HG03457 (cell line): ENCODE measurements around the gene SLC16A3.

Experiments
- ATAC-seq: cut with Tn5 transposase; IDR thresholded peaks from one replicate; pipeline ENCODE4 v1.9.1; 2021; ENCODE audit warnings: moderate number of reproducible peaks; ENCODE audit not compliant: unreplicated experiment

SLC16A3 gene

GRCh38 chr17:82221341-82221902 is 7.4 kb upstream of the SLC16A3 start:
- no peak for ATAC-seq

DNA sequence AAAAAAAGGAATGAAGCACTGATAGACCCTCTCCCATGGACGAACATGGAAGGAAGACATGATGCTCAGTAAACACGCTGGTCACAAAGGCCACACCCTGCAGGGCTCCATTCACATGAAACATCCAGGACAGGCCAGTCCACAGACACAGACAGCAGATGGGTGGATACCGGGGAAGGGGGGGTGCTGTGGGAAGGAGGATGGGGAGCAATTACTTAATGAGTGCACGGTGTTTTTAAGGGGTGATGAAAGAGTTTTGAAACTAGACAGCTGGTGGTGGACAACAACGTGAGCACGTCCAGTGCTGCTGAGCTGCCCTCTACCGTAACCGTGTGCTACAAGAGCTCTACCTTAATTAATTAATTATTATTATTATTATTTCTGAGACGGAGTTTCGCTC is 6.0 kb upstream of the SLC16A3 start:
- ATAC-seq, result no peak

GRCh38 chr17:82223517-82223916 is 5.3 kb upstream of the SLC16A3 start:
- no peak for ATAC-seq

DNA sequence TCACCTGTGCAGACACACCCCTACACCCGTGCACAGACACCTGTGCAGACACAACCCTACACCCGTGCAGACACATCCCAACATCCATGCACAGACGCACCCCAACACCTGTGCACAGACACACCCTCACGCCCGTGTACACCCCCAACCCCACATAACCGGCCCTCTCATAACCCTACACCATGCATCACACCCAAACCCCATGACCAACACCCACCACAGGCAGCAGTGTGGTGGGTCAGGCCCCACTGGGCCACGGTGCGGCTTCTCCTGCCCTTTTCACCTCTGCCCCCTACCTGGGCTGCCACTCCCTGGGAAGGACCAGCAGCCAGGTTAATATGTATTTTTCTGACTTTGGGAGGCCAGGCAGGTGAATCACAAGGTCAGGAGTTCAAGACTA is 4.2 kb upstream of the SLC16A3 start:
- ATAC-seq, result no peak

DNA sequence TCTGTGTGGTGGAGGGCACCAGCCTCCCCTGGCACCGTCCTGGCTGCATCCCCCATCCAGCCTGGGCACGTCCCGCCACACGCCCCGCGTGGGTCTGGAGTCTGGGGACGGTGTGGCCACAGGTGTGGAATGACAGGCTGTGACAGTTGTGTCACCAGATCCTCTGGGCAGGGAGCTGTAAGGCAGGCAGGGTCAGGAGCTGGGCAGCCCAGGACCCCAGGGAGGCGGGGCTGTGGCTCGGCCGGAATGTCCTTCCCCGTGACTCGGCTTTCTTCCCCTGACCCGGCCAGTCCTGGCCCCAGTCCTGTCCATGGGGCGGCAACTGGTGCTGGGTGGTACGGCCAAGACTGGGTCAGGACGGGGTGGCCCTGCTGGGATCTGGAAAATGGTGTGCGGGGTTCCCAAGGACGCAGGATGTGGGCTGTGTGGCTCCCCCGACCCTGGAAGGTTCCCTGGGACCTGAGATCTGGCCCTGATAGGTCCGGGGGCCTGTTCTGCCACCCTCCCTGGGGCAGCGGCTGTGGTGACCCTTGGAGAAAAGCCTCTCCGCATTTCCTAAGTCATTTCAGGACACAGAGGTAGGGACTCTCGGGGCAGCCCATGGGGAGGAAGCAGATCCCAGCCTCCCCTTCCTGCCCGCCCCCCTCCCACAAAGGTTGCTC is 3.3 kb upstream of the SLC16A3 start:
- ATAC-seq, result no peak

DNA sequence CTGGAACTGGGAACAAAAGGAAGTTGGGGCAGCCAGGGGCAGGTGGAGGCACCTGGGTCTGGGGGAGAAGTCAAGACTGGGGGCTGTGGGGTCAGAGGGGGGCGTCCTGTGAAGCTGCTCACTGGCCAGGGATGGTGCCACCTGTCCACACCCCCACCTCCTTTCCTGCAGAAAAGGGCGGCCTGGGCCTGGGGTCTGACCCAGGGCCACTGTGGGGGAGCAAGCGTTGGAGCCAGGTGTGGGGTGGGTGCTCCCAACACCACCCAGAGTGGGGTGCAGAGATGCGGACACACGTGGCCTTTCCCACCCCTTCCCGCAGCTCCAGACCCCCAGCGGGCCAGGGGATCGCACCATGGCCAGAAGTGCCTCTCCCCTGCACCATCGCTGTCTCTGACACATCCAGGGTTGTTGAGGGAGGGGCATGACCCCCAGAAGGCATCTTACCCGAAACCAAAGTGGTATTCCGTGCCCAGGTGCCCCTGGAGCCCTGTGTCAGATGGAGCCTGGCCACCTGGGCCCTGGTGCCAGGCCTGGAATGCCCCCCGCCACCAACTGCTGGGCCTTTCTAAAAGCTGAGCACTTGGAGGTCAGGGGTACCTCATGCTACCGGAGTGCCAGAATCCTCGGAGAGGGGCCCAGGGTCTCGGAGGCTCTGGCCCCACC is 2.6 kb upstream of the SLC16A3 start:
- no peak for ATAC-seq

- ATAC-seq, result no peak
These were observed 1.8 kb upstream of the SLC16A3 start for GRCh38 chr17:82226809-82227628.

GRCh38 chr17:82227629-82228277 is 1.1 kb upstream of the SLC16A3 start:
- ATAC-seq, result no peak

GRCh38 chr17:82228278-82228841 is 482 bp upstream of the SLC16A3 start:
- ATAC-seq, result no peak

GRCh38 chr17:82229698-82230608 is 1.1 kb downstream of the SLC16A3 start:
- no peak for ATAC-seq

- no peak for ATAC-seq
These were observed 1.9 kb downstream of the SLC16A3 start for GRCh38 chr17:82230609-82231311.

DNA sequence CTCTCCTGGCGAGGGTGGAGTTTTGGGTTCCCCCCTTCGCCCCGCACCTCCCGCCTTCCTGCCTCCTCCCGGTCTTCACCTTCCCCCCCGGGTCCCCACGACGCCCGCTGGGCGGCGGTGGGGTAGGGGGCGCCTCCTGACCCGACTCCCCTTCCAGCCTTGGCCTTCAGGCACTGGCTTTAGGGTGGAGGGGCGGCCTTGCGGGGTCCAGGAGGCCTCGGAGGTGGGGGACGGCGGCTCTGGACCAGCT is 2.4 kb downstream of the SLC16A3 start:
- ATAC-seq, result no peak

GRCh38 chr17:82231562-82232321 is 2.9 kb downstream of the SLC16A3 start:
- ATAC-seq, result no peak

DNA sequence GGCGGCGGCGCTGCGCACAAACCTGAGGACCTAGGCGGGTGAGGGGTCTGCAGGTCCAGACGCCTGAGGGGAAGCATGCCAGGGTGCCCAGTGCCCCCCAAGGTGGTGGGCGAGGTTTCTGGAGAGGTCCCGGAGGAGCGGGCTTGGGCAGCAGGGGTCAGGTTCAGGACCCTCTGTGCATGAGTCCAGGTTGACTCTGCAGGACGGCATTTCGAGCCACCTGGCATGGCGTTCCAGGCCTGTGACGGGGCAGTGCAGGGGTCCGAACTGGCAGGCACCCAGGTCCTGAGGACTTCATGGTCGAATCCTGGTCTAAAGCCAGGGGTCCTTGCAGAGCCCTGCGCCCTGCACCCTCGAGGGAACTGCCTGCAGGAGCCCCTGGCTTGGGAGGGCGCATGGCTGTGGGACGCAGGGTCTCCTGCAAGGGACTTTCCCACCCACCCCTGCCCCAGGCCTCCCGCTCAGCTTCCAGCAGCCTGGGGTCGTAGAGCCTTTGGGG is 3.5 kb downstream of the SLC16A3 start:
- no peak for ATAC-seq

GRCh38 chr17:82232876-82233785 is 4.3 kb downstream of the SLC16A3 start:
- ATAC-seq, result no peak

DNA sequence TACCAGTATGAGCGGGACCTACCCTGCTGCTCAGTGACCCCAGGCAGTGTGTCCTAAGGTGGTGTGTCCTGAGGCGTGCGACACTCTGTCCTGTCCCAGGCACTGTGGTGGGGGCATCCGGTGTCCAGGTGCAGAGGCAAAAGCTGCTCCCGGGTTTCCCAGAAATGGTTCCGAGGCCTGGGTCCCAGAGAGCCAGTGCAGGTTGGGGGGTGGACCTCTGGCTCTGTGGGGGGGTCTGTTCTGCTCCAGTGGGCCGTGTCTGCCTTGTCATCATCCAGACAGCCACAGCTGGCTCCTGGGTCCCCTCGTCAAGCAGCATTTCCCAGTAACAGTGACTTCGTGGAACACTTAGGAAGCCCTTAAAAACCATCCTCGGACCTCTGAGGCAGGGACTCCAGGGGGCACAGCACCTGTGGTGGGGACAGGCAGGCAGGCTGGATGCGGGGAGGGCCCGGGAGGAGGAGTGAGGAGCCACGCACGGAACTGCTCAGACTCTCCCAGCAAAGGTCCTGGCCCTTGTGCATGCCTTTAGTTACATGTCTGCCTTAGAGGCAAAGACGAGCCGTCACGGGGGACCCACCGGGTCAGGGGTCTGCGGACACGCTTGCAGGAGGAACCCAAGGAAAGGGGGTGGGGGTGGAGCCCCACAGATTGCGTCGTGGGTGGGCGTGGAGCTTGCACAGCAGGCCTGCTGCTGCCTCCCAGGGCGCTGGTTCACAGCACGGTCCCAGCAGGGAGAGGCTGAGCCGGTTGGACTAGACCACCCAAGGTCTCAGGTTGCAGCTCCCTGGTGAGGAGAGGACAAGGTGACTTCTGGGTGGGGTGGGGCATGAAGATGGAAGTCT is 5.6 kb downstream of the SLC16A3 start:
- ATAC-seq, result no peak
